ENCODE results near the gene PGM1. TPM values are rescaled to one million over a fixed set of nuclear protein-coding genes. Genes with fewer than 3 reads are reported as not detected.
"Not testable (repeated sequence)": the region's sequence is repeated elsewhere in the genome, so short reads cannot be mapped to it uniquely, and the experiment has no call there.

The PGM1 gene
- total RNA-seq, 1 experiment from 2014 or later: 124 TPM

GRCh38 chr1:63569068-63569467 lies 24.1 kb upstream of the PGM1 start:
- H3K36me3 ChIP-seq (ENCODE audit: low read depth, low read length): no peaks in the 10 kb centered on the region
- no peaks in the 10 kb centered on the region for H3K27me3 ChIP-seq (ENCODE audit: low read length)
- H3K9ac ChIP-seq (ENCODE audit: low read length): no peak overlapping the region
- H3K4me2 ChIP-seq (ENCODE audit: low read length): no peak overlapping the region
- no peak overlapping the region for H3K4me3 ChIP-seq (ENCODE audit: low read length)
- BruUV-seq (replicated peaks): no TSS peak
- TF ChIP-seq, protein P1, sequence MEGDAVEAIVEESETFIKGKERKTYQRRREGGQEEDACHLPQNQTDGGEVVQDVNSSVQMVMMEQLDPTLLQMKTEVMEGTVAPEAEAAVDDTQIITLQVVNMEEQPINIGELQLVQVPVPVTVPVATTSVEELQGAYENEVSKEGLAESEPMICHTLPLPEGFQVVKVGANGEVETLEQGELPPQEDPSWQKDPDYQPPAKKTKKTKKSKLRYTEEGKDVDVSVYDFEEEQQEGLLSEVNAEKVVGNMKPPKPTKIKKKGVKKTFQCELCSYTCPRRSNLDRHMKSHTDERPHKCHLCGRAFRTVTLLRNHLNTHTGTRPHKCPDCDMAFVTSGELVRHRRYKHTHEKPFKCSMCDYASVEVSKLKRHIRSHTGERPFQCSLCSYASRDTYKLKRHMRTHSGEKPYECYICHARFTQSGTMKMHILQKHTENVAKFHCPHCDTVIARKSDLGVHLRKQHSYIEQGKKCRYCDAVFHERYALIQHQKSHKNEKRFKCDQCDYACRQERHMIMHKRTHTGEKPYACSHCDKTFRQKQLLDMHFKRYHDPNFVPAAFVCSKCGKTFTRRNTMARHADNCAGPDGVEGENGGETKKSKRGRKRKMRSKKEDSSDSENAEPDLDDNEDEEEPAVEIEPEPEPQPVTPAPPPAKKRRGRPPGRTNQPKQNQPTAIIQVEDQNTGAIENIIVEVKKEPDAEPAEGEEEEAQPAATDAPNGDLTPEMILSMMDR (conservative IDR thresholded peaks at IDR 0.05; ENCODE audit: low read depth, low read length): no peak
- TF ChIP-seq EZH2phosphoT487 (IDR thresholded peaks at IDR 0.05; ENCODE audit: borderline replicate concordance, low read length): no peak
- TF ChIP-seq EZH2 (IDR thresholded peaks at IDR 0.05; ENCODE audit: low read length, unreplicated experiment): no peak
- no peak overlapping the region for H2AFZ ChIP-seq (ENCODE audit: low read length)
- ChIA-PET CTCF (no interaction called here), POLR2A (ENCODE audit: unreplicated experiment) (no interaction called here)
- ATAC-seq (no peak), DNase-seq (no peak)
- no peaks in the 10 kb centered on the region for H3K9me2 ChIP-seq (replicated peaks; ENCODE audit: low read length)
- H3F3A ChIP-seq (ENCODE audit: low read length, unreplicated experiment): no peaks in the 10 kb centered on the region
- no peaks in the 10 kb centered on the region for H3K9me3 ChIP-seq (ENCODE audit: low read length)
- no peak overlapping the region for H3K27ac ChIP-seq (ENCODE audit: low read length)
- no peaks in the 10 kb centered on the region for H3K4me1 ChIP-seq (ENCODE audit: insufficient read depth, low read length)
- intact Hi-C loops (cut with micrococcal nuclease): no loop called here
- H3K79me2 ChIP-seq (ENCODE audit: low read length): no peaks in the 10 kb centered on the region
- no peaks in the 10 kb centered on the region for H4K20me1 ChIP-seq (ENCODE audit: low read length)

GRCh38 chr1:63569640-63570316 lies 23.4 kb upstream of the PGM1 start:
- Histone ChIP-seq H3K9me3 (ENCODE audit: low read length) (no peaks in the 10 kb centered on the region), H3K4me1 (ENCODE audit: insufficient read depth, low read length) (no peaks in the 10 kb centered on the region), H3K36me3 (ENCODE audit: low read depth, low read length) (no peaks in the 10 kb centered on the region), H3K27ac (ENCODE audit: low read length) (no peak overlapping the region), H3F3A (ENCODE audit: low read length, unreplicated experiment) (no peaks in the 10 kb centered on the region), H4K20me1 (ENCODE audit: low read length) (no peaks in the 10 kb centered on the region), H3K79me2 (ENCODE audit: low read length) (no peaks in the 10 kb centered on the region), H2AFZ (ENCODE audit: low read length) (no peak overlapping the region), H3K27me3 (ENCODE audit: low read length) (no peaks in the 10 kb centered on the region), H3K4me3 (ENCODE audit: low read length) (no peak overlapping the region), H3K4me2 (ENCODE audit: low read length) (no peak overlapping the region), H3K9ac (ENCODE audit: low read length) (no peak overlapping the region), H3K9me2 (replicated peaks; ENCODE audit: low read length) (no peaks in the 10 kb centered on the region)
- intact Hi-C loops (cut with micrococcal nuclease): loop anchor here (5.0 kb wide), 1 partner anchor 678 kb away; no protein-coding TSS in a partner anchor
- DNase-seq (no peak), ATAC-seq (no peak)
- no peak for TF ChIP-seq EZH2phosphoT487 (IDR thresholded peaks at IDR 0.05; ENCODE audit: borderline replicate concordance, low read length)
- TF ChIP-seq, protein P1 (conservative IDR thresholded peaks at IDR 0.05; ENCODE audit: low read depth, low read length): no peak
- TF ChIP-seq EZH2 (IDR thresholded peaks at IDR 0.05; ENCODE audit: low read length, unreplicated experiment): no peak
- ChIA-PET POLR2A (ENCODE audit: unreplicated experiment) (no interaction called here), CTCF (no interaction called here)
- BruUV-seq (replicated peaks): no TSS peak

- H3K9ac ChIP-seq (ENCODE audit: low read length); H4K20me1 ChIP-seq (ENCODE audit: low read length); H3K27ac ChIP-seq (ENCODE audit: low read length); H3K27me3 ChIP-seq (ENCODE audit: low read length); H3K79me2 ChIP-seq (ENCODE audit: low read length); H3K9me2 ChIP-seq (replicated peaks; ENCODE audit: low read length); H3K36me3 ChIP-seq (ENCODE audit: low read depth, low read length); H3K4me3 ChIP-seq (ENCODE audit: low read length); H2AFZ ChIP-seq (ENCODE audit: low read length); H3K4me1 ChIP-seq (ENCODE audit: insufficient read depth, low read length); H3K9me3 ChIP-seq (ENCODE audit: low read length); DNase-seq; POLR2A ChIA-PET (ENCODE audit: unreplicated experiment); H3K4me2 ChIP-seq (ENCODE audit: low read length); BruUV-seq (replicated peaks); CTCF ChIA-PET; H3F3A ChIP-seq (ENCODE audit: low read length, unreplicated experiment); ATAC-seq: not testable (repeated sequence)
- intact Hi-C loops (cut with micrococcal nuclease): loop anchor here (5.0 kb wide), 1 partner anchor 675 kb away; no protein-coding TSS in a partner anchor
Observed at GRCh38 chr1:63572686-63573085, 20.5 kb upstream of the PGM1 start.

- BruUV-seq (replicated peaks); POLR2A ChIA-PET (ENCODE audit: unreplicated experiment); H3K9me3 ChIP-seq (ENCODE audit: low read length): not testable (repeated sequence)
Observed at GRCh38 chr1:63574203-63574796, 18.9 kb upstream of the PGM1 start.

More at GRCh38 chr1:63574203-63574796, 18.9 kb upstream of the PGM1 start:
- H4K20me1 ChIP-seq (ENCODE audit: low read length); H3K9me2 ChIP-seq (replicated peaks; ENCODE audit: low read length); H3K4me1 ChIP-seq (ENCODE audit: insufficient read depth, low read length); CTCF ChIA-PET; H3K79me2 ChIP-seq (ENCODE audit: low read length); H3K9ac ChIP-seq (ENCODE audit: low read length); H3K4me3 ChIP-seq (ENCODE audit: low read length); H2AFZ ChIP-seq (ENCODE audit: low read length); H3K27me3 ChIP-seq (ENCODE audit: low read length); H3K4me2 ChIP-seq (ENCODE audit: low read length); H3K36me3 ChIP-seq (ENCODE audit: low read depth, low read length); DNase-seq; ATAC-seq; H3K27ac ChIP-seq (ENCODE audit: low read length); H3F3A ChIP-seq (ENCODE audit: low read length, unreplicated experiment): not testable (repeated sequence)
- intact Hi-C loops (cut with micrococcal nuclease): loop anchor here (5.0 kb wide), 1 partner anchor 673 kb away; no protein-coding TSS in a partner anchor

Data from PC-3 (cell line).